Measurements from ENCODE around the gene PAQR4. TPM values are rescaled to one million over a fixed set of nuclear protein-coding genes. Genes with fewer than 3 reads are reported as not detected.

PAQR4 gene
- total and polyA plus RNA-seq, 10 of the 15 experiments (the other 5 are each of a cell fraction or from before 2014, with no cell fraction given): 0.39 to 31.8 (median 13.5) TPM

DNA sequence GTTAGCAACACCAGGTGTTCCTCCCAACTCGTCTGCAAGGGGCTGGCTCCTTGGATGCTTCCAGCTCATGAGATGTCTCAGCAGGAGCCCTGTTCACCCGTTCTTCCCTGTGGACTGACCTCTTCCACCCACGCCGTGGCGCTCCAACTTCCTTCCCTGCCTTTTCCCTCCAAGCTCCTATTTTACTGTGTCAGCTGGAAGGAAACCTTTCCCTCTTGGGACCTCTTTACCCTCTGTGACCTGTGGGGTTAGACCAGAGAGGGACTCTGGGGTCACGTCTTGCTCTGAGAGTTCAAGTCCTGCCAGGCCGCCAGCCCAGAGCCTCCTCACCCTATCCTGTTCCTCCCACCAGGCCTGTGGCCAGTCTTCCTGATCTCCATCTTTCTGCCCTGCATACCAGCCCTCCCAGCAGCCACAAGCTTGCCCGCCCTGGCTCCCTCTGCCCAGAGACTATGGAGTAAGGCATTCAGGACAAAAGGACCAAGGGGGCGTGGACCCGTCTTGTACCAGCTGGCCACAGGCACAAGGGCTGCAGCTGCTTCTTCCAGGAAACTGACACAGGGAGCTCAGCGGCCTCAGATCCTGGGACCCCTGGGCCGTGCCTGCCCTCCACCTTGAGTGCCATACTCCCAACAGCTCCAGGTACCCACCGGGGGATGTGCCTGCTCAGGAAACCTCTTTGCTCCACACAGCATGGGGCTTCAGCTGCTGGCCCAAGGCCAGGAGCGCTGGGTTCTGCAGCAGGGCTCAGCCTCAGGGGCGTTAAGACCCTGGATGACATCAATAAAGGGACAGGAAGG, 3.0 kb downstream of the PAQR4 start:
- ATAC-seq (no peak), DNase-seq (ENCODE audit: low read depth, low spot score) (no peak), FAIRE-seq (no peak)
- H2AFZ ChIP-seq (ENCODE audit: control insufficient read depth, low read depth, low read length): no peak overlapping the region
- POLR2A ChIA-PET: interaction anchor here (1.5 kb wide), 1 partner anchor 9 kb away, joined by 4 read pairs; the partner anchor contains the start of gene PKMYT1
- H4K20me1 ChIP-seq (ENCODE audit: control insufficient read depth, insufficient read depth): no peaks in the 10 kb centered on the region
- H3K4me2 ChIP-seq (ENCODE audit: control insufficient read depth, insufficient read depth): no peak overlapping the region
- H3K4me1 ChIP-seq (ENCODE audit: control insufficient read depth, insufficient read depth, low read length): peaks cover 13% of the 10 kb centered on the region
- SMC1A ChIA-PET (ENCODE audit: uncharacterized antibody, unreplicated experiment): interaction anchor here (0.8 kb wide), 1 partner anchor 8 kb away, joined by 3 read pairs; the partner anchor contains the start of gene KREMEN2
- peaks cover 4 to 20% of the 10 kb centered on the region in 2 experiments; a peak in 3 of 4 replicates for H3K36me3 ChIP-seq (ENCODE audit: control insufficient read depth in 2 of 2, insufficient read depth in 2 of 2, low read length in 1 of 2)
- WGBS (ENCODE audit: insufficient coverage, insufficient replicate concordance, low lambda C conversion rate, missing lambda C conversion rate): 80% methylated on average over 15 of the region's 15 CpGs
- intact Hi-C loops (cut with micrococcal nuclease; ENCODE audit: unreplicated experiment) (no loop called here), in situ Hi-C loops (cut with MboI) (no loop called here)
- no peak overlapping the region for H3K9ac ChIP-seq (ENCODE audit: control insufficient read depth, insufficient read depth, low read length)
- no peaks in the 10 kb centered on the region for H3K27me3 ChIP-seq (replicated peaks in 1 of 2; ENCODE audit: control insufficient read depth in 2 of 2, insufficient read depth in 2 of 2, low read length in 1 of 2)
- CTCF ChIA-PET: interaction anchor here (1.0 to 1.7 kb wide), 3 partner anchors 9 to 52 kb away, joined by 3 to 4 read pairs (median 4); partner anchors contain the start of gene PKMYT1
- H3K27ac ChIP-seq (ENCODE audit: control insufficient read depth, insufficient read depth): no peak overlapping the region
- no peak overlapping the region for H3K4me3 ChIP-seq
- H3K79me2 ChIP-seq (ENCODE audit: control insufficient read depth, insufficient read depth, low read length): peaks cover 16% of the 10 kb centered on the region
- RAD21 ChIA-PET (ENCODE audit: unreplicated experiment): no interaction called here
- H3K9me3 ChIP-seq (replicated peaks; ENCODE audit: control insufficient read depth, insufficient read depth, low read length): no peaks in the 10 kb centered on the region
- no TSS peak for BruUV-seq (replicated peaks)
- TF ChIP-seq, protein P1, sequence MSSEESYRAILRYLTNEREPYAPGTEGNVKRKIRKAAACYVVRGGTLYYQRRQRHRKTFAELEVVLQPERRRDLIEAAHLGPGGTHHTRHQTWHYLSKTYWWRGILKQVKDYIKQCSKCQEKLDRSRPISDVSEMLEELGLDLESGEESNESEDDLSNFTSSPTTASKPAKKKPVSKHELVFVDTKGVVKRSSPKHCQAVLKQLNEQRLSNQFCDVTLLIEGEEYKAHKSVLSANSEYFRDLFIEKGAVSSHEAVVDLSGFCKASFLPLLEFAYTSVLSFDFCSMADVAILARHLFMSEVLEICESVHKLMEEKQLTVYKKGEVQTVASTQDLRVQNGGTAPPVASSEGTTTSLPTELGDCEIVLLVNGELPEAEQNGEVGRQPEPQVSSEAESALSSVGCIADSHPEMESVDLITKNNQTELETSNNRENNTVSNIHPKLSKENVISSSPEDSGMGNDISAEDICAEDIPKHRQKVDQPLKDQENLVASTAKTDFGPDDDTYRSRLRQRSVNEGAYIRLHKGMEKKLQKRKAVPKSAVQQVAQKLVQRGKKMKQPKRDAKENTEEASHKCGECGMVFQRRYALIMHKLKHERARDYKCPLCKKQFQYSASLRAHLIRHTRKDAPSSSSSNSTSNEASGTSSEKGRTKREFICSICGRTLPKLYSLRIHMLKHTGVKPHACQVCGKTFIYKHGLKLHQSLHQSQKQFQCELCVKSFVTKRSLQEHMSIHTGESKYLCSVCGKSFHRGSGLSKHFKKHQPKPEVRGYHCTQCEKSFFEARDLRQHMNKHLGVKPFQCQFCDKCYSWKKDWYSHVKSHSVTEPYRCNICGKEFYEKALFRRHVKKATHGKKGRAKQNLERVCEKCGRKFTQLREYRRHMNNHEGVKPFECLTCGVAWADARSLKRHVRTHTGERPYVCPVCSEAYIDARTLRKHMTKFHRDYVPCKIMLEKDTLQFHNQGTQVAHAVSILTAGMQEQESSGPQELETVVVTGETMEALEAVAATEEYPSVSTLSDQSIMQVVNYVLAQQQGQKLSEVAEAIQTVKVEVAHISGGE (CRISPR knock-in tag; IDR thresholded peaks at IDR 0.05): no peak
- TF ChIP-seq ETV6 (conservative IDR thresholded peaks at IDR 0.05 in 1 of 2, IDR thresholded peaks at IDR 0.05 in 1 of 2; ENCODE audit: borderline replicate concordance in 1 of 2, low read depth in 1 of 2): no peak
- TF ChIP-seq NFYA (IDR thresholded peaks at IDR 0.05; ENCODE audit: borderline replicate concordance, low read depth, low read length): no peak
- TF ChIP-seq, protein P2, sequence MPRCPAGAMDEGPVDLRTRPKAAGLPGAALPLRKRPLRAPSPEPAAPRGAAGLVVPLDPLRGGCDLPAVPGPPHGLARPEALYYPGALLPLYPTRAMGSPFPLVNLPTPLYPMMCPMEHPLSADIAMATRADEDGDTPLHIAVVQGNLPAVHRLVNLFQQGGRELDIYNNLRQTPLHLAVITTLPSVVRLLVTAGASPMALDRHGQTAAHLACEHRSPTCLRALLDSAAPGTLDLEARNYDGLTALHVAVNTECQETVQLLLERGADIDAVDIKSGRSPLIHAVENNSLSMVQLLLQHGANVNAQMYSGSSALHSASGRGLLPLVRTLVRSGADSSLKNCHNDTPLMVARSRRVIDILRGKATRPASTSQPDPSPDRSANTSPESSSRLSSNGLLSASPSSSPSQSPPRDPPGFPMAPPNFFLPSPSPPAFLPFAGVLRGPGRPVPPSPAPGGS (IDR thresholded peaks at IDR 0.05; ENCODE audit: borderline replicate concordance, insufficient read depth, low read depth, low read length, poor library complexity, severe bottlenecking): no peak
- TF ChIP-seq SMC3 (IDR thresholded peaks at IDR 0.05; ENCODE audit: borderline replicate concordance, low read length): no peak
- no peak for TF ChIP-seq CBFB (IDR thresholded peaks at IDR 0.05; ENCODE audit: low read depth)
- no peak for TF ChIP-seq KDM1A (IDR thresholded peaks at IDR 0.05; ENCODE audit: borderline replicate concordance)
- TF ChIP-seq STAT3 (IDR thresholded peaks at IDR 0.05; ENCODE audit: low read depth, low read length): no peak
- TF ChIP-seq NRF1 (conservative IDR thresholded peaks at IDR 0.05; ENCODE audit: low read depth, low read length): no peak
- no peak for TF ChIP-seq ZNF687 (IDR thresholded peaks at IDR 0.05)
